Transverse colon (tissue), 4 donors: Measurements from ENCODE around the gene EPYC. TPM values are rescaled to one million over a fixed set of nuclear protein-coding genes. Genes with fewer than 3 reads are reported as not detected.
A peak's percentile ranks its signal among the peaks of the same experiment; 100 is the strongest.

Experiments
- DNase-seq: peaks from one replicate; pipeline ENCODE4 v3.0.0-alpha.2; 2019
- H3K27ac ChIP-seq, 4 donors: fragments of 200-600 bp; sonication (generic); 2 replicates each; pipeline ENCODE4 v1.5.1; 2016 to 2018; ENCODE audit warnings: inconsistent platforms in 4 of 4
- H3K27me3 ChIP-seq: fragments of 200-600 bp; sonication (generic); 2 replicates; pipeline ENCODE4 v1.5.1; 2017; ENCODE audit warnings: inconsistent platforms
- H3K36me3 ChIP-seq, 4 donors: fragments of 200-600 bp; sonication (generic); 2 replicates each; pipeline ENCODE4 v1.5.1; 2017 to 2019; ENCODE audit warnings: inconsistent platforms in 4 of 4
- H3K4me1 ChIP-seq, 4 donors: fragments of 200-600 bp; sonication (generic); 2 replicates each; pipeline ENCODE4 v1.5.1; 2017 to 2020; ENCODE audit warnings: inconsistent platforms in 4 of 4
- H3K4me3 ChIP-seq, 4 donors: fragments of 200-600 bp; sonication (generic); 1 replicate in 1 of 4; 2 replicates in 3 of 4; pipeline versions ENCODE4 v1.5.1 to v1.6.1; 2017 to 2019; ENCODE audit warnings: inconsistent platforms in 4 of 4
- H3K9me3 ChIP-seq, 2 donors: fragments of 200-600 bp; sonication (generic); 2 replicates each; pipeline ENCODE4 v1.5.1; 2017 to 2019; ENCODE audit warnings: inconsistent platforms in 2 of 2
- CTCF ChIP-seq, 5 experiments: fragments of 200-600 bp in 3 of 5; fragments of 450-650 bp in 2 of 5; sonication (generic) in 3 of 5; IDR thresholded peaks; 1 replicate in 2 of 5; 2 replicates in 3 of 5; pipeline ENCODE4 v1.5.1; 2016 to 2017; ENCODE audit warnings: antibody characterized with exemption in 5 of 5, inconsistent platforms in 3 of 5, mild to moderate bottlenecking in 2 of 5, moderate library complexity in 1 of 5
- EP300 ChIP-seq: sonication (generic); formaldehyde crosslinking; IDR thresholded peaks from one replicate; pipeline ENCODE4 v1.6.1; 2017; ENCODE audit warnings: antibody characterized with exemption, low read depth
- POLR2A ChIP-seq: fragments of 450-650 bp; IDR thresholded peaks from one replicate; pipeline ENCODE4 v1.6.1; 2016; ENCODE audit warnings: antibody characterized with exemption, mild to moderate bottlenecking, moderate library complexity
- POLR2AphosphoS5 ChIP-seq, 3 donors: sonication (generic); formaldehyde crosslinking; IDR thresholded peaks; one replicate each; pipeline ENCODE4 v1.6.1; 2016; ENCODE audit warnings: antibody characterized with exemption in 3 of 3
- WGBS, 2 donors: methylation state at CpG; one replicate each; pipeline ENCODE4 v1.1.5; 2018; ENCODE audit warnings: low coverage in 1 of 2; 5-methylcytosine and 5-hydroxymethylcytosine counted together
- in situ Hi-C, 4 donors: fragments of 200-750 bp; cut with MboI; loops; one replicate each; pipeline versions ENCODE4 v1.15.0 to v1.15.1; 2017; ENCODE audit warnings: low sequenced_read_pairs in 3 of 4, low pct_ligation_motif_present in 1 of 4, low pct_unique_long_range_greater_than_20kb in 1 of 4
- intact Hi-C: fragments of 100-400 bp; cut with DNase I; formaldehyde crosslinking; loops from one replicate; pipeline ENCODE4 v1.15.1; 2023; ENCODE audit warnings: low total_unique reads
- total RNA-seq, 4 donors: library from RNA; depleted of rRNA; stranded (reverse); fragments of >200 nt; gene quantifications; one replicate each; pipeline ENCODE4 v1.1.0, GENCODE V29; 2016

EPYC gene
- total RNA-seq, 4 donors from 2014 or later, result not detected

- no peak for DNase-seq
- no peaks in the 10 kb centered on the region for H3K27me3 ChIP-seq
- no peaks in the 10 kb centered on the region for H3K4me1 ChIP-seq
- in situ Hi-C loops (loop anchor here in 1 of 4 donors (25.0 kb wide), 2 partner anchors 376 to 1676 kb away; no protein-coding TSS in a partner anchor), intact Hi-C loops (no loop called here)
- H3K4me3 ChIP-seq, result no peak overlapping the region
- WGBS, 2 donors, result 92 to 93% methylated on average over 4 of the region's 4 CpGs
- no peaks in the 10 kb centered on the region for H3K9me3 ChIP-seq
- no peak for TF ChIP-seq EP300
- TF ChIP-seq POLR2A, result no peak
- H3K27ac ChIP-seq, result no peak overlapping the region
- no peaks in the 10 kb centered on the region for H3K36me3 ChIP-seq
Observed at GRCh38 chr12:90961154-90961553, 43.6 kb downstream of the EPYC start.

DNA sequence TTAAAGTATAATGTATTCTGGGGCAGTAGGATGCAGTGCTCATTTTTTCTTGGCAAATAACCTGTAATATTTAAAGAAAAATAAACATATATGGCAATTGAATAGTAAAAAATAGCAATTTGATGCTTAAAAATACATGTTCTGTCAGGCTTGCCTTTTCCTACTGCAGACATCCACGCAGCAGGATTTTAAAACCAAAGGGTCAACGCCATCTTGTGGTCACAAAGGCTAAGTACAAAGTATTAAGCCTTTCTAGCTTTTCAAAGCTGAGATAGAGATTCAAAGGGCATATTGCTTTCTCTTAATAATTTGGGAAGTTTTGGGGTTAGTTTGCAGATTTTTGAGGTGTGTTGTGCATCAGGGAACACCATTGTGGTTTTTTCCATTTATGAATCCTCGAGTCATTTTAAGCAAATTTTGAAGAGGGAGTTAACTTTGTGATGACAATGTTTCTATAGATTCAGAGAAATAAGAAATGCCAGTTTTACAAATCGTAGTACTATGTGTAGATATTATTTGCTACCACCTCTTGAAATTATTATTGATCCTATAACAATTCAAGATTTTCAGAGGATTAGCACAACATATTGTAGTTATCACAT, 45.1 kb downstream of the EPYC start:
- TF ChIP-seq POLR2AphosphoS5 (IDR thresholded peaks at IDR 0.05) (no peak), CTCF (IDR thresholded peaks at IDR 0.05) (peak; percentile 30 to 66 (median 59)), EP300 (no peak), POLR2A (no peak)
- WGBS, 2 donors, result 0 to 3% methylated on average over 4 of the region's 4 CpGs
- in situ Hi-C loops, result loop anchor here in 1 of 4 donors (25.0 kb wide), 2 partner anchors 378 to 1678 kb away; no protein-coding TSS in a partner anchor

GRCh38 chr12:90959032-90959431, 45.7 kb downstream of the EPYC start:
- WGBS, 2 donors, result 67 to 69% methylated on average over 4 of the region's 4 CpGs
- in situ Hi-C loops, result loop anchor here in 1 of 4 donors (25.0 kb wide), 2 partner anchors 378 to 1678 kb away; no protein-coding TSS in a partner anchor
- DNase-seq, result no peak

More for the DNA sequence above, 45.1 kb downstream of the EPYC start:
- H3K27me3 ChIP-seq, result no peaks in the 10 kb centered on the region
- no peak overlapping the region for H3K4me3 ChIP-seq
- no peaks in the 10 kb centered on the region for H3K36me3 ChIP-seq
- intact Hi-C loops, result no loop called here
- H3K9me3 ChIP-seq, result no peaks in the 10 kb centered on the region
- no peak overlapping the region for H3K27ac ChIP-seq
- DNase-seq, result no peak
- no peaks in the 10 kb centered on the region for H3K4me1 ChIP-seq

GRCh38 chr12:90958347-90958746, 46.4 kb downstream of the EPYC start:
- no peaks in the 10 kb centered on the region for H3K9me3 ChIP-seq
- TF ChIP-seq EP300 (no peak), POLR2A (no peak), CTCF (IDR thresholded peaks at IDR 0.05) (no peak), POLR2AphosphoS5 (IDR thresholded peaks at IDR 0.05) (no peak)
- H3K27me3 ChIP-seq, result no peaks in the 10 kb centered on the region
- in situ Hi-C loops (loop anchor here in 1 of 4 donors (25.0 kb wide), 2 partner anchors 379 to 1679 kb away; no protein-coding TSS in a partner anchor), intact Hi-C loops (no loop called here)
- H3K4me1 ChIP-seq, result no peaks in the 10 kb centered on the region
- no peak overlapping the region for H3K4me3 ChIP-seq
- 40 to 76% methylated on average over 1 to 3 of the region's 3 CpGs for WGBS, 2 donors
- H3K27ac ChIP-seq, result no peak overlapping the region
- H3K36me3 ChIP-seq, result no peaks in the 10 kb centered on the region
- no peak for DNase-seq

More at GRCh38 chr12:90959032-90959431, 45.7 kb downstream of the EPYC start:
- TF ChIP-seq CTCF (IDR thresholded peaks at IDR 0.05) (no peak), EP300 (no peak), POLR2AphosphoS5 (IDR thresholded peaks at IDR 0.05) (no peak), POLR2A (no peak)
- Histone ChIP-seq H3K27ac (no peak overlapping the region), H3K9me3 (no peaks in the 10 kb centered on the region), H3K4me3 (no peak overlapping the region), H3K36me3 (no peaks in the 10 kb centered on the region), H3K27me3 (no peaks in the 10 kb centered on the region), H3K4me1 (no peaks in the 10 kb centered on the region)
- intact Hi-C loops, result no loop called here
